ENCODE results near the gene PRG3.

- TF ChIP-seq EZH2phosphoT487 (IDR thresholded peaks at IDR 0.05; ENCODE audit: insufficient read depth, low read depth) (no peak), EZH2 (IDR thresholded peaks at IDR 0.05; ENCODE audit: insufficient read depth, poor library complexity, severe bottlenecking) (no peak)
Observed at GRCh38 chr11:57406337-57406904, 25.5 kb upstream of the PRG3 start.
